ENCODE measurements around the gene SPRR5. TPM values are rescaled to one million over a fixed set of nuclear protein-coding genes. Genes with fewer than 3 reads are reported as not detected.

SPRR5 gene
- total and polyA plus RNA-seq, 3 donors from 2014 or later = not detected

- WGBS, 2 donors = 58 to 66% methylated on average over 2 of the region's 2 CpGs
- Histone ChIP-seq H3K27ac (no peak overlapping the region), H3K4me1 (no peaks in the 10 kb centered on the region), H3K27me3 (no peaks in the 10 kb centered on the region), H3K4me3 (no peak overlapping the region), H3K36me3 (ENCODE audit: low read depth, missing control alignments) (no peaks in the 10 kb centered on the region), H3K9me3 (no peaks in the 10 kb centered on the region)
- DNase-seq = no peak
- TF ChIP-seq POLR2A (IDR thresholded peaks at IDR 0.05) = no peak
- TF ChIP-seq, protein P1, sequence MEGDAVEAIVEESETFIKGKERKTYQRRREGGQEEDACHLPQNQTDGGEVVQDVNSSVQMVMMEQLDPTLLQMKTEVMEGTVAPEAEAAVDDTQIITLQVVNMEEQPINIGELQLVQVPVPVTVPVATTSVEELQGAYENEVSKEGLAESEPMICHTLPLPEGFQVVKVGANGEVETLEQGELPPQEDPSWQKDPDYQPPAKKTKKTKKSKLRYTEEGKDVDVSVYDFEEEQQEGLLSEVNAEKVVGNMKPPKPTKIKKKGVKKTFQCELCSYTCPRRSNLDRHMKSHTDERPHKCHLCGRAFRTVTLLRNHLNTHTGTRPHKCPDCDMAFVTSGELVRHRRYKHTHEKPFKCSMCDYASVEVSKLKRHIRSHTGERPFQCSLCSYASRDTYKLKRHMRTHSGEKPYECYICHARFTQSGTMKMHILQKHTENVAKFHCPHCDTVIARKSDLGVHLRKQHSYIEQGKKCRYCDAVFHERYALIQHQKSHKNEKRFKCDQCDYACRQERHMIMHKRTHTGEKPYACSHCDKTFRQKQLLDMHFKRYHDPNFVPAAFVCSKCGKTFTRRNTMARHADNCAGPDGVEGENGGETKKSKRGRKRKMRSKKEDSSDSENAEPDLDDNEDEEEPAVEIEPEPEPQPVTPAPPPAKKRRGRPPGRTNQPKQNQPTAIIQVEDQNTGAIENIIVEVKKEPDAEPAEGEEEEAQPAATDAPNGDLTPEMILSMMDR (IDR thresholded peaks at IDR 0.05) = no peak
- intact Hi-C loops (cut with DNase I; ENCODE audit: low total_unique reads) = no loop called here
These were observed 21.2 kb downstream of the SPRR5 start for GRCh38 chr1:152968248-152968647.

- H3K27ac ChIP-seq = no peak overlapping the region
- H3K27me3 ChIP-seq = no peaks in the 10 kb centered on the region
- H3K36me3 ChIP-seq (ENCODE audit: low read depth, missing control alignments) = no peaks in the 10 kb centered on the region
- intact Hi-C loops (cut with DNase I; ENCODE audit: low total_unique reads) = no loop called here
- TF ChIP-seq POLR2A (IDR thresholded peaks at IDR 0.05) = no peak
- TF ChIP-seq, protein P1 (IDR thresholded peaks at IDR 0.05) = no peak
- no peak overlapping the region for H3K4me3 ChIP-seq
- H3K9me3 ChIP-seq = no peaks in the 10 kb centered on the region
- 88 to 94% methylated on average over 2 of the region's 2 CpGs for WGBS, 2 donors
- no peak for DNase-seq
- no peaks in the 10 kb centered on the region for H3K4me1 ChIP-seq
These were observed 22.0 kb downstream of the SPRR5 start for GRCh38 chr1:152969036-152969435.

- Histone ChIP-seq H3K4me3 (no peak within 1 kb of the TSS), H3K27ac (no peak within 1 kb of the TSS), H3K9me3 (no peaks in the 10 kb centered on the region), H3K27me3 (no peaks in the 10 kb centered on the region), H3K36me3 (ENCODE audit: low read depth, missing control alignments) (no peaks in the 10 kb centered on the region), H3K4me1 (no peaks in the 10 kb centered on the region)
- intact Hi-C loops (cut with DNase I; ENCODE audit: low total_unique reads) = no loop called here
- no peak for DNase-seq
- TF ChIP-seq, protein P1 (IDR thresholded peaks at IDR 0.05) = no peak
- no peak for TF ChIP-seq POLR2A (IDR thresholded peaks at IDR 0.05)
- WGBS, 2 donors = 94% methylated on average over 6 of the region's 6 CpGs
These were observed 23.5 kb downstream of the SPRR5 start, which contains the start of gene SPRR4 for GRCh38 chr1:152970495-152970894. Gene SPRR4, plus strand, starts transcription at chr1:152970648. Its CDS starts 1,243 bp downstream, at chr1:152971891.

DNA sequence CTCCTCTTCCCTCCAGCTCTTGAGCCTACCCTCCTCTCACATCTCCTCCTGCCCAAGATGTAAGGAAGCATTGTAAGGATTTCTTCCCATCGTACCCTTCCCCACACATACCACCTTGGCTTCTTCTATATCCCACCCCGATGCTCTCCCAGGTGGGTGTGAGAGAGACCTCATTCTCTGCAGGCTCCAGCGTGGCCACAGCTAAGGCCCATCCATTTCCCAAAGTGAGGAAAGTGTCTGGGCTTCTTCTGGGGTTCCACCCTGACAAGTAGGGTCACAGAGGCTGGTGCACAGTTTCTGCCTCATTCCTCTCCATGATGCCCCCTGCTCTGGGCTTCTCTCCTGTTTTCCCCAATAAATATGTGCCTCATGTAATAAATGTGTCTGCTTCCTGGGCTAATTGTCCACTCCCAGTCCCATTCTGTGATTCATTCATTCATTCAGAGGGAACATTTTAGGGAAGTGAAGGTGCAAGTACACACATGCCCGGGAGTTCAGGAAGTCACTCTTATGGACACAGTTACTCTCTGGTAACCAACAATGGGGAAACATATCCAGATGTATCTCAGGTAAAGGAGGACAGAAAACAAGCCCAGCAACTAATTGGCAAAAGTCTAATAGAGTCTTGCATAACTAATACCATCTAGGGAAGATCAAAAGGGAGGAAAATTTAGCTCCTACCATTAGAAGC, 25.3 kb downstream of the SPRR5 start:
- no peak for TF ChIP-seq POLR2A (IDR thresholded peaks at IDR 0.05)
- TF ChIP-seq, protein P1 (IDR thresholded peaks at IDR 0.05) = no peak
- H3K27me3 ChIP-seq = no peaks in the 10 kb centered on the region
- H3K9me3 ChIP-seq = no peaks in the 10 kb centered on the region
- 90 to 95% methylated on average over 4 of the region's 4 CpGs for WGBS, 2 donors
- H3K36me3 ChIP-seq (ENCODE audit: low read depth, missing control alignments) = no peaks in the 10 kb centered on the region
- no peak for DNase-seq
- no peaks in the 10 kb centered on the region for H3K4me1 ChIP-seq
- H3K27ac ChIP-seq = no peak overlapping the region
- no peak overlapping the region for H3K4me3 ChIP-seq
- intact Hi-C loops (cut with DNase I; ENCODE audit: low total_unique reads) = no loop called here

DNA sequence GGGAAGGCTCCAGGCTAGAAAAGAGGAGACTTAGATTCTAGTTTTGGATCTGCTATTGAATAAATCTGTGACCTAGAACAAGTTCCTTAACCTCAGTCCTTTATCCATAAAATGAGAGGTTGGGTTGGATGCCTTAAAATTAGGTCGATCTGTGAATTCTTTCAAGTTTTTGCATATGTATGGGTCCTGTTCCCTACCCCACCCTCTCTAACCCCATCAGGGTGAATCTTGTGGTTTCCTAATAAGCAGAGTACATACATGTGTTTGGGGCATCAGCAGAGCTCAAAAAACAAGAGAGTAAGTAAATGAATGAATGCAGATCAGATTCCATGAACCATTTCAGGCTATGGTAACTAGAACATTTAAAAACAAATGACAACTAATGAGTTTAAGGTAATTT, 29.7 kb downstream of the SPRR5 start:
- no peak overlapping the region for H3K27ac ChIP-seq
- H3K9me3 ChIP-seq = no peaks in the 10 kb centered on the region
- no peak for DNase-seq
- H3K36me3 ChIP-seq (ENCODE audit: low read depth, missing control alignments) = no peaks in the 10 kb centered on the region
- no peaks in the 10 kb centered on the region for H3K27me3 ChIP-seq
- peaks cover 8% of the 10 kb centered on the region for H3K4me1 ChIP-seq
- intact Hi-C loops (cut with DNase I; ENCODE audit: low total_unique reads) = no loop called here
- no peak for TF ChIP-seq POLR2A (IDR thresholded peaks at IDR 0.05)
- TF ChIP-seq, protein P1 (IDR thresholded peaks at IDR 0.05) = no peak
- no peak overlapping the region for H3K4me3 ChIP-seq
- WGBS, 2 donors = 85 to 91% methylated on average over 1 of the region's 1 CpG
